ENCODE data around the gene CHST8.

CHST8 gene

DNA sequence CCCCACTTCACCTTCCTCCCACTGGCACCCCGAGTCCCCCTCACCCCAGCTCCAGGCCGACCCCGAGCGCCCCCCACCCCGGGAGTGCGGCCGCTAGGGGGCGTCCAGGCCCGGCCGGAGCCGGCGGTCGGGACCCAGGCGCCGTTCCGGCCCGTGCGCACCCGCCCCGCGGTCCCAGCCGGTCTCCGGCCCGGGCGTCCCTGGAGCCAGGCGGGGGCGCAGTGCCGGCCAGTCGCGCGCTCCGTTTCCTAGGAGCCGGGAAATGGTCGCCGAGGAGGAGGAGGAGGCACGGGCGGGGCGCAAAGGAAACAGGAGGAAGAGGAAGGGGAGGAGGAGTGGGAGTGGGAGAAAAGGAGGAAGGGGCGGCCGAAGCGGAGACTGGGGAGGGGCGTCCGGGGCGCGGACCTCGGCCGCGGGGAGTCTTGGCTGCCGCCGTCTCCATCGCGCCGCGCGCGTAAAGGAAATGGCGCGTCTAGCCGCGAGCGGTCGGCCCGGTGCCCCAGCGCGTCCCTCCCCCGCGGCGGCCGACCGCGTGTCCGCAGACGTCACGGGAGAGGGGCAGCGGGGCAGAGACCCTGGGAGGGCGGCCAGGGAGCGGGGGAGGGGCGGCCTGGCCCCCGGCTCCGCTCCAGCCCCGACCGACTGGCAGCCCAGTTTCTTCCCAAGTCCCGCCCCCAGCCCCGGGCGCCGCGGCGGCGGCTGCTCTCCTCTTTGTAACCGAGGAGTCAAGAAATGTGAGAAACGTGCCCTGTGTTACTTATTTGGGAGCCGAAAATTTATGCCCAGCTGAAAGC, 173.8 kb downstream of the CHST8 start:
- DNase-seq (ENCODE audit: low spot score), result peak; percentile 84

DNA sequence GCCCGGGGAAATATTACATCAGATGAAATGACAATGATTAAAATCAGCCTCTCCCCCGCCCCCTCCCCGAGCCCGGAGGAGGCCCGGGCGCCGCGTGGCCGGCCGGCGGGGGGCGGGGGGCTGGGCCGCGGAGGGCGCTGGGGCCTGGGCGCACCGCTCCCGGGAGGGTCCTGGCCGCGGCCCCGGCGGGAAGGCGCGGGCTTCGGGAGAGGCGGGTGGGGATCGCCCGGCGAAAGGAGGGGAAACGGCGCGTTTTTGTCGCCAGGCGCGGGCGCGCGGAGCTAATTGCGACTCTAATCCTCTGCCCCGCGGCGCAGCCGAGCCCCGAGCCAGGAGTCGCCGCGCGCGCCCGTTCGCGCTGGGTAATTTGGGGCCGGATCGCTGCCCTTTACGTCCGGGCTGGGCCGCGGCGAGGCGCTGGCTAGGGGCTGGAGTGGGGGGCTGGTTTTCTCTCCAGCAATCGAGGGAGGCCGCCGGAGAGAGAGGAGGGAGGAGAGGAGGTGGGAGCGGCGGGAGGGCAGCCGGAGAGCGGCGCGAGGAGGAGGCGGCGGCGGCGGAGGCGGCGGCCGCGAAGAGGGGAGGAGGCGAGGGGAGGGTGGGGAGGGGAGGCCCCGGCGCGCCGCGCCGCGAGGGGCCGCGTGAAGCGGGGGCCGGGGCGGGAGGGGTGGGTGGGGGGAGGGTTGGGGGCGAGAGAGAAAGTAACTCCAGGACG, 174.6 kb downstream of the CHST8 start, which contains the start of gene KCTD15:
Gene KCTD15, plus strand, starts transcription at position 707 of the 712 bp plus-strand sequence. CDS start 3,585 bp downstream, outside the sequence.
- no peak for DNase-seq (ENCODE audit: low spot score)

DNA sequence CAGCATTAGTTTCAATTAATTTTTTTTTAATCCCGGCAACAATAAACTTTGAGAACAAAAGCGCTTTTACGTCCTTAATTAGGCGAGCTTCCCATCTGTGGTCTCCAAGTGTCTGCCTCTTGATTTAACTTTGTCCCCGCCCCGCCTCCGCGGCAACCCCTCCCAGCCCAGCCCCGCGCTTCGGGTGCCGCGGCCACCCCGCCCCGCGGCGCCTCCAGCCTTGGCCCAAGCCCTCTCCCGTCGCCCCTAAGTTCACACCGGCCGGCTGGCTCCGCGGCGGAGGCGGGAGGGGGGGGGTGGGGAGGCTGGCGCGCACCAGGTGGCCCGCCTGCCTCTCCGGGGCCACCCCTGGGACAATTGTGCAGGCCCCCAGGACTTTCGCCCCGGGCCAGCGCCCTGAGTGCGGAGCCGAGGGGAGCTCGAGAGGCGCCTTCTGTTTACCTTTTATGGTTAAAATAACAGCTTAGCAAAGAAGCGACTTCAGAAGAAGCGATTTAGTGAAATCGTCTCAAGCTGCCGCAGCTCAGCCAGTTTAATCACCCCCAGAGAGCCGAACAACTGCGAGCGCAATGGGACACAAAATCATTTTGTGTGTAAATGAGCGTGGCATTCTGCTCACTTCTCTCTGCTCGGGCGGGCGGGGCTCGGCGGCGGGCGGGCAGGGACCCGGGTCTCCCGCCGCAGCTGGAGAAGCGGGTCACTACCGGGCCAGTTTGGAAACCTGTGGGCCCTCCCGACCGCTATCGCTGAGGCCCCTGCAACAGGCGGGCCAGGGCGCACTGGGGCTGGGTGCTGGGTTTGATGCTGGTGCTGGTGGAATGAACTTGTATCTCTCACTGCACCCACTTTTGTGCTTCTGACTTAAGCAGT, 176.3 kb downstream of the CHST8 start:
- DNase-seq (ENCODE audit: low spot score), result no peak

DNA sequence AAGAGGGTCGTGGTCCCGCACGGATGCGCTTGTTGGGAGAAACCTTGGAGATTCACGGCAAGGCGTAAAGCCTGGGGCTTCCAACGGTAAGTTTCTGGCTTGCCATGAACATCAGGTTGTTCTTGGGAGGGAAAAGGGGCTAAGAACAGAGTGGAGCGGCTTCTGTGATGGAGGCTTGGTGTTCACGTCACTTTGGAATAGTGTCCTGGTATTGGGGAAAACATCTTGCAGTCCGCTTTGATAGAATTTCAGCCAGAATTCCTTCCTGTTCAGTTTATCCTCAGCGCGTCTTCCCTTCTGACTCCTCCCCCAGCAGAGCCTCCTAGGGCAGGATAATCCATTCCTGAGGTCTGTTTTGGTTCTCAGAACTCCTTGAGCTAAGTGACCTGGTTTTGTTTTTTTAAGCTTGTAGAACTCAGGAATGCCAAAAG, 176.9 kb downstream of the CHST8 start:
- no peak for DNase-seq (ENCODE audit: low spot score)

DNA sequence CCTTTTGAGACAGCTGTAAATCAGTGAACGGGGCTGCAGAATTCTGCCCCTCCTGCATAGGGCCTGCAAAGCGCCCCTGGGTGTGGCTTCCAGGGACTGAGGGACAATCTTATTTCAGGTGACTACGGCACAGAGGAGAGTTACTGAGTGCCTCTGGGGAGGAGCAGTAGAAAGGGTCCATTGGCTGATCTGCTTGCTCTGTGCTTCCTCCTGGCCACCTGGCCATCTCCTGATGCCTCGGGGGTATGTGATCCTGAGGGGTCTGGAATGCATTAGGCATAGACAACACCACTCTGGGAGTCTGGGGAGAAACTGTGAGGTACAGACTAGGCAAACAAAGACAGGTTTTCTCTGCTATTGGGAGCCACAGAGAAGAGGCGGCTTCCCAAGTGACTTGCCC, 177.7 kb downstream of the CHST8 start:
- DNase-seq (ENCODE audit: low spot score), result no peak

DNA sequence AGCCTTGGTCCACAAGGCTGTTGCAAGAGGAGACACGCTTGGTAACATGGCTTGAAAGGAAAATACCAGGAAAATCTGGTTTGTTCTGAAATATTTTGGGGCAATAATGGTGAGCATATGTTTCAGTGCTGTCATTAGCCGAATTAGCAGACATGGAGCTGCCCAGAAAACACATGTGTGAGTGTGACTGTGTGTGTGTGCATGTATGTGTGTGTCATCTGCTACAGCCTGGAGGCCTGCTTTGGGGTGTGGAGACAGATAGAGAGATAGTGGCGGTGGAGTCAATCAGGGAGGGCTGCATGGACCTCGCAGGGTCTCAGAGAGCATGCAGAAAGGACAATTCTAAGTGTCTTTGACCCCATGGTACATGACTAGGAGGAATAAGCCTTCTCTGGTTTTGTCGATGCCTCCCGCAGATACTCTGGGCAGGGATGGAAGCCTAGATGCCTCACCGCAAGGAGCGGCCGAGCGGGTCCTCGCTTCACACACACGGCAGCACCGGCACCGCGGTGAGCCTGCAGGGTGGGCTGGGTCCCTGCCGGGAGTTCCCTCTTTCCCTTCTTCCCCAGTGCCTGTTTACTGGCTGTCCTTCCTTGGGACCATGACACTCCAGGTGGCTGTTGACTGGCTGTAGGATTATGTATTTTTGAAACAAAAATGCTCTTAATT, 178.4 kb downstream of the CHST8 start:
- no peak for DNase-seq (ENCODE audit: low spot score)

DNA sequence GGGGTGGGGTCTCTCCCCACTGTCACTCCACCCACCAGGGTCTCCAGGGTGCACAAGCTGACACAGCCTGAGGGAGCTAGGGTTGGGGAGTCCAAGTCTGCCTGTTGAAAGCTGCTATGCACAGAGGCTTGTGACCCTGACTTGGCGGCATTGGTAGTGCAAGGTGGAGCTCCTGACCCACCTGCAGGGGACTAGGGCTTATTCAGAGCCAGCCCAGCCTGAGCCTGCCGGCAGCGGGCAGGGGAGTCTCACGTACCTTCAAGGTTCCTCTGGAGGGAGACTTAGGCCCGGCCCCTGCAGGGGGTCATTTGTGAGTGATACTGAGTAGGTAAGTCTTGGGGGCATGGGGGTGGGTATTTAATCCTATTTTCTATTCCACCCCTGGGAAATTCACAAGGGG, 179.7 kb downstream of the CHST8 start:
- DNase-seq (ENCODE audit: low spot score), result no peak

DNA sequence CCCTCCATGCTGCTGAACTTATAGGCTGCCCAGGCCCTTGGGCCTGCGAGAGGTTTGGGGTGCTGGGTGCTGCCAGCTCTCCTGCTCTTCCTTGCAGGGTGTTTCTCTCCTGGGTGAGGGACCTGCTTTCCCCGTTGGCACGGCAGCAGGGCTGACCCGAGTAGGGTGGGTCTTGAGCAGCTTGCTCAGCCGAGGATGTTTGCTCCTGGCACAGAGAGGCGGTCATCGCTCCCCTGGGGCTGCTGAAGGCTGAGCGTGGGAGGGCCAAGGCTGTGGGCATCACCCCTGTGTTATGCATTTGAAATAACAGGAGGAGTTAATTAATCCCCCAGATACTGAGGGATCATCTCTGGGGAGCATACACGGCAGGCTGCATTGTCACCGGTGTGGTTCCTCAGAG, 180.2 kb downstream of the CHST8 start:
- DNase-seq (ENCODE audit: low spot score), result no peak

DNA sequence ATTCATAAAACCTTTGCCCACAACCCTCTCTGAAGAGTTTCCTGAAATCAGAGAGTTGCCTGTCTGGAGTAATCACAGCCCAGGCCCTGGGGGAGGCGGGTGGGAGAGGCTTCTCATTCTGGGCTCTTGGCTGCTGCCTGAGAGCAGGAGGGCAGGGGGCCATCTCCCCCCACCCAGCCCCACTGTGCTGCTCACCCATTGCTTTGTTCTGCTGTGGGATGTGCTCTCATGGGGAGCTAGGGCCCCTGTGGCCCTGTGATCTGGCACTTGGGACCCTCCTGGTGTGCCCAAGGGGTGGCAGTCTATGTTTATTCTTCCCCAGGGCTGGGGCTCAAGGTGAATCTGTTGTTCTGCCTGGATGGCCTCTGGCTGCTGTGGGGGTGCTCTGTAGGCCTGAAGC, 181.0 kb downstream of the CHST8 start:
- no peak for DNase-seq (ENCODE audit: low spot score)

DNA sequence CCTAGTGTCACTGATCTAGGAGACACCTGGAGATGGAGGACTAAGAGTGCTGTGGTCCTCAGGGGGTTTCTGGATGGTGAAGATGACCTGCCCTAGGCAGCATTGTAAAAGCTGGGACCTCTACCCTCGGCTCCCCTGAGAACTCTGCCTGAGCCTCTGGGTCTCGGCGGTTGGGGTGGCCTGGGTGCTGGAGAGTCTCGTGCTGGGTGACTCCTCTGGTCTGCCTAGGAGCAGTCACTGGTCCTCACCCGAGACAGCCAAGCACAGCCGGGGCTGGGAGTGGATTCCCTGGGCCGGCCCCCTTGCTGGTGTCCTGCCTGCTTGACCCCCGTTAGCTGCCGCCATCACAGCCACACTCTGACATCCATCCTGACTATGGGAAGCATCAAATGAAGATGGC, 181.6 kb downstream of the CHST8 start:
- no peak for DNase-seq (ENCODE audit: low spot score)

DNA sequence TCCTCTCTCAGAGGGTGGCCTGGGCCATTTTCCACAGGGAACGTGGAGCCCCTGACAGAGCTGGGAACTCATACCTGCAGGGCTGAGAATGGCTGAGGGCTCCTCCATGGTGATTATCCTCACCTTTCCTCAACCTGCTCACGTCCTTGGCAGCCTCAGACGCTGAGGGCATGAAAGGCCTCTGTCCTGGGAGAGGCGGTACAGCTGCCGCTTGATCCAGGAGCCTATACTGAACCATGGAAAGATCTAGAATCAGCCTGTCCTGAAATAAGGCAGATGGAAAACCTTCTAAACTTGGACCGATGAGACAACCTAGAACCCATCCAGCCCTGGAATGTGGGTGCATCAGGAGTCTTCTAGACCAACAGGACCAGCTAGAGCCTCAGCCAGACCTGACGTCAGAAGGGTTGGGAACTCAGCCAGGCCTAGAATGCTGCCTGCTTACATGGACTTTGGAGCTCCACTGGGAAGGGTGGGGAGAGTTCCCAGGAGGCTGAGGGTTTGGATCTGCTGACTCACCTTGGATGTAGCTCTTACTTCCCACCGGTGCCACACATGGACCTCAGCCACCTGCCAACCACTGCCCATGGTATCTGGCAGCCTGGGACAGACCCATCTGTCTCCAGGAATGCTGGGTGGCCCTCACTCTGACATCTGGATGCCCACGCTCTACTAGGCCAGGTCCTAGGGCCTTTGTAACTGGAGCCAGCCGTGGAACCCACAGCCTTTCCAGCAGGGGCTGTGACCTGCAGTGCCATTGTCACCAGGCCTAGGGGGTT, 182.5 kb downstream of the CHST8 start:
- DNase-seq (ENCODE audit: low spot score), result no peak

DNA sequence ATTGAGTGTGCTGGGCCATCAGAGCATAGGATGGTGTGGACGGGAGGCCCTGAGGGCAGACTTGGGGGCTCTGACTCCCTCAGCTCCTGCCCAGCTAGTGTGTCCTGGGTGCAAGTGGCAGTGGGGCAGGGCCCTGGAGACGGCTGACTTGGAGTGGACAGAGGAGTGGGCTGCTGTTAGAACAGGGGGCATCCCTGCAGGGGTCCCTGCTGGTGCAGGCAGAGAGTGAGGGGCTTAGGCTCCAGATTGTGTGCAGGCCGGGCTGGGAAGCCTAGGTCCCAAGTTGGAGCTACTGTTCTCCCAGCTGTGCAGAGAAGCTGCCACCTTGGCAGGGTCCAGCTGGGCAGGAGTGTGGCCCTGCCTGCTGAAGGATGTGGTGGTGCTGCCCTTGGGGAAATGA, 183.6 kb downstream of the CHST8 start:
- DNase-seq (ENCODE audit: low spot score), result no peak

DNA sequence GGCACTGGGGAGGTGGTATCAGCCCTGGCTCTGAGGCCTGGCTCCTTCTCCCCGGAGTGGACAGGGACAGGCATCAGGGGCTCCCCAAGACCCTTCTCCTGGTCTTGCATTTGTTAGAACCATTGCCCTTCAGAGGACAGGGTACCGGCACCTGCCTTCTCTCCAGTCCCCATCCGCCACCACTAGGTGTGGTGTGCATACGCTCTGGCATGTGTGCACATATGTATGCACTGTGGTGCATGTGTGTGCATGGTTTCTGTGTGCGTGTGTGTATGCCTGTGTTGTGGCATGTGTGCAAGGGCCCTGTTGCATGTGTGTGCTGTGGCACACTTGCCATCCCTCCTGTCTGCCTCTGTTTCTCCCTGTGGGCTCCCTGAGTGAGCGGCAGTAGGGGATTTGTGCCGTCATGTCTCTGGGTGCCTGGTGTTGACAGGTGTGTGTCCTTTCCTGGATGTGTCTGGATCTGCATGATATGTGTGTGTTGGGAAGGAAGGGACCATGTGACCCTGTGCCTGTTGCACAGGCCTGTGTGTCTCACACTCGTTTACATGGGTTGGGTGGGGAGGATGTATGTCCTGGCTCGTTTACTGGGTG, 184.2 kb downstream of the CHST8 start:
- no peak for DNase-seq (ENCODE audit: low spot score)

DNA sequence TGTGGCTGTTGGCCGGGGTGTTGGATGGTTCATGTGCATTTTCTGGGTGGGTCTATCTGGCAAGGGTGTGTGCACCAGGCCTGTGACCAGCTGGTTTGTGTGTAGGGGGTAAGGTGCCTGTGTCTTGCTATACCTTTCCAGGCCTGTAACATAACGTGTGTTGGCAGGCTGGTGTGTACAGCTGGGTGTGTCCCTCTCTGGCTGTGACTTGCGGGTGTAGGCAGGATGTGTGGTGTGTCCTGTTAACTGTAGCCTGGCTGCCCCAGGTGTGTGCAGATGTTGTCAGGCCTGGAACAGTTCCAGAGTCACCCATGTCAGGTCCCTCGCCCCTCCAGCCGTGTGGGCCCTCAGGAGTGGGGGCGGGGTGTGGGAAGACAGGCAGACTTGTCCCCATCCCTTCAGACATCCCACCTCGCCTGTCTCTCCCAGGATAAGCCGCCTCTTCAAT, 184.7 kb downstream of the CHST8 start:
- DNase-seq (ENCODE audit: low spot score), result no peak

DNA sequence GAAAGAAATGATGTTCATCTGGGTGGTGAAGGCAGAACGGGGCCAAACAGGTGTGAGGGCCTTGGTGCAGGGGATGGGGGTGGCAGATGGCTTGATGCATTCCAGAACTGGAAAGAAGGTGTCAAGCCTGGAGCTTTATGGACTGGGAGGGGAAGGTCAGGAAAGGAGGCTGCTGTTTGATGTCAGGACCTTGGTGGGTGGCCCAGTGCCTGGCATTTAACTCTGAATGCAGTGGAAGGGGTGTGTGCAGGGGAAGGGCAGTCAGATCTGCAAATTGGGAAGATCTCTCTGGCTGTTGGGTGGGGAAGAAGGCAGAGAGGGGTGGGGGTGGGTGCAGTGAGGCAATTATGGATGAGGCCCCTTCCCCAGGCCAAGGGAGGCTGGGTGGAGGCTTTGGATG, 186.6 kb downstream of the CHST8 start:
- no peak for DNase-seq (ENCODE audit: low spot score)

DNA sequence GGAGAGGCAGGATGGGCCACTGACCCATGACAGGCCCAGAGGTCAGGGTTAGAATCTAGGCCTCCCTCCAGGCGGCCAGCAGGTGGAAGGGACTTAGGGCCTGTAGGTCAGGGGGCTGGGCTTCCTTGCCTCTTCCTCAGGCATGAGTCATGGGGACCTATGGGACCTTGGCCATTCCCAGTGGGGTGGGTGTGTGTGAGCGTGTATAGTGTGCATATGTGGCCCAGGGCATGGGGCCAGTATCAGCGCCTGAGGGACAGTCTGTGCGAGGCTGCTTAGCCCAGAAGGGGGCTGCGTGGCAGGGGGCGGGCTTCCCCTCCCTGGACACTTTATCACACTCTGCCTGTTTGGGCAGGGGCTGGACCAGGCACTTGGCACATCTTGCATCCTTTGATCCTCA, 188.2 kb downstream of the CHST8 start:
- no peak for DNase-seq (ENCODE audit: low spot score)

DNA sequence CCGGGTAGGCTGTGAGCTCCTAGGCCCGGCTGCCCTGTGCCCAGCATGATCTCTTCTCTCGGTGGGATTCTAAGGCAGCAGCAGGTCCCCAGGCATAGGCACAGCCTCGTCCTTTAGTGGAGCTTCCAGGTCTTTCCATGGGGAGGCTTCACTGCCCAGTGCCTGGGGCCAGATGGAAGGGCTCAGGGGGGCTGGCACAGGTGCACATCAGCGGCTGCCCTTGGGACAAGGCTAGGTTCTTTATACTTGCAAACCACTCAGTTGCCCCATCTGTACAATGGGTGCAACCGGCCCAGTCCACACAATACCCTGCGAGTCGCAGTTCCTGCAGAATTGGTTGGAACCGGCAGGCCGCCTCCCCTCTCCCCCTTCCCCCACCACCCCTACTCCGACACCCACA, 189.1 kb downstream of the CHST8 start:
- DNase-seq (ENCODE audit: low spot score), result no peak

DNA sequence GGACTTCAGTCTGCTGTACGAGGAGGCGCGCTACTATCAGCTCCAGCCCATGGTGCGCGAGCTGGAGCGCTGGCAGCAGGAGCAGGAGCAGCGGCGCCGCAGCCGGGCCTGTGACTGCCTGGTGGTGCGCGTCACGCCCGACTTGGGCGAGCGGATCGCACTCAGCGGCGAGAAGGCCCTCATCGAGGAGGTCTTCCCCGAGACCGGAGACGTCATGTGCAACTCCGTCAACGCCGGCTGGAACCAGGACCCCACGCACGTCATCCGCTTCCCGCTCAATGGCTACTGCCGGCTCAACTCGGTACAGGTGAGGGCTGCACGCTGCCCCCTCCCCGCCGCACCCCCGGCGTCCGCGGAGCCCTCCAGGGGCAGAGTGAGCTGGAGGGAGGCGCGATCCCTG, 189.5 kb downstream of the CHST8 start:
- no peak for DNase-seq (ENCODE audit: low spot score)

DNA sequence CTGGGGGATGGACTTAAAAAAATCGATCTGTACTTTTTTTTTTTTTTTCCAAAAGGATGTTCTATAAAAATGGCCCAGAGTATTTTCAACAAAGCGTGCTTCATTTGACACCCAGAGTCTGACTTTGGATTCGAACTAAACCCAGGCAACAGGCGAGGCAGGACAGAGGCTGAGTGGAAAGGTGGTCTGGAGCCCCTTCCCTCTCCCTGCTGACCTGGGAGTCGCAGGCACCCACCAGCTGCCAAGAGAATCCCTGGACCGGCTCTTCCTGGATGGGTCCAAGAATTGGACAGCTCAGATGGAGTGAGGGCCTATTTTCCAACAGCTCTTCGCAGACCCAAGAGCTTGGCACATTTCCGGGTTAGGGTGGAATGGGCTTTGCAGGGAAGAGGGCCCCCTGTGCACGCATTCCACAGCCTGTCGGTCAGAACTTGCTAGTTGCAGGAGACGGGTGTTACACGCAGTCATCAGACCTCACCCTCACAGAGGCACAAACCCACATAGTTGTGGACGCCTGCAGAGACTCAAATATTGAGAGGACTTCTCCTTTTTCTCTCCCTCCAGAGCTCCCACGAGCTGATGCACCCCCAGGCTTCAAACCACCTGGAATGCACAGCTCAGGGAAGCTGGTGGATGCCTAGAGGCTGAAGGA, 190.1 kb downstream of the CHST8 start:
- no peak for DNase-seq (ENCODE audit: low spot score)
